K562 (cell line): ENCODE results near the gene SMIM22.

ENCODE experiments used
- EZH2 ChIP-seq: IDR thresholded peaks from 2 replicates; pipeline ENCODE4 v1.6.1; 2012; ENCODE audit warnings: low read depth, mild to moderate bottlenecking, inconsistent platforms, low read length, borderline replicate concordance
- MYC ChIP-seq, 2 experiments: fragments of 250-450 bp in 1 of 2; sonication (Bioruptor Pico) in 1 of 2; IDR thresholded peaks; 2 replicates each; pipeline versions ENCODE4 v1.5.1 to v1.6.1; 2012 to 2021; ENCODE audit warnings: low read depth in 2 of 2, borderline replicate concordance in 1 of 2, improper control_type of control experiment in 1 of 2, low read length in 1 of 2, mild to moderate bottlenecking in 1 of 2, moderate library complexity in 1 of 2
- MYNN ChIP-seq, 2 experiments: sonication (generic); formaldehyde crosslinking in 1 of 2; IDR thresholded peaks; 2 replicates each; pipeline versions ENCODE4 v1.5.0 to v1.6.1; 2016 to 2020; ENCODE audit warnings: antibody characterized with exemption in 1 of 2, missing genetic modification reagents in 1 of 2
- NR2C2 ChIP-seq, 2 experiments: fragments of 200-800 bp in 1 of 2; sonication (Bioruptor generic) in 1 of 2; sonication (generic) in 1 of 2; formaldehyde crosslinking in 1 of 2; IDR thresholded peaks; 2 replicates each; pipeline versions ENCODE4 v1.6.1 to v1.8.0; 2016 to 2022; ENCODE audit warnings: mild to moderate bottlenecking in 1 of 2, missing compliant biosample characterization in 1 of 2, missing genetic modification characterization in 1 of 2, missing genetic modification reagents in 1 of 2
- NR4A1 ChIP-seq, 2 experiments: fragments of 250-450 bp in 1 of 2; fragments of 450-650 bp in 1 of 2; sonication (Bioruptor Pico) in 1 of 2; IDR thresholded peaks; 2 replicates each; pipeline versions ENCODE4 v1.4.0 to v1.6.1; 2016 to 2020; ENCODE audit warnings: mild to moderate bottlenecking in 2 of 2, missing compliant biosample characterization in 1 of 2, missing genetic modification characterization in 1 of 2, moderate library complexity in 1 of 2
- SP1 ChIP-seq: sonication (generic); formaldehyde crosslinking; IDR thresholded peaks from 2 replicates; pipeline ENCODE4 v1.8.1; 2022; ENCODE audit warnings: mild to moderate bottlenecking, missing genetic modification reagents
- ZFX ChIP-seq: sonication (generic); formaldehyde crosslinking; IDR thresholded peaks from 2 replicates; pipeline ENCODE4 v1.8.0; 2022; ENCODE audit warnings: mild to moderate bottlenecking, missing genetic modification reagents, moderate library complexity
- TF ChIP-seq, protein P1 (sequence below), 3 experiments: IDR thresholded peaks in 2 of 3; conservative IDR thresholded peaks in 1 of 3; 2 replicates each; pipeline ENCODE4 v1.5.1; 2011 to 2012; ENCODE audit warnings: low read length in 3 of 3, mild to moderate bottlenecking in 3 of 3, control low read depth in 2 of 3, improper control_type of control experiment in 1 of 3, inconsistent platforms in 1 of 3, low read depth in 1 of 3, mixed read lengths in 1 of 3, moderate library complexity in 1 of 3; ENCODE audit not compliant: insufficient read depth in 2 of 3
- TF ChIP-seq, protein P2 (sequence below), 3 experiments: fragments of 200-800 bp in 1 of 3; sonication (Bioruptor generic) in 1 of 3; sonication (generic) in 1 of 3; formaldehyde crosslinking in 1 of 3; IDR thresholded peaks; 2 replicates each; pipeline versions ENCODE4 v1.6.1 to v1.8.0; 2016 to 2022; ENCODE audit warnings: mild to moderate bottlenecking in 2 of 3, missing compliant biosample characterization in 2 of 3, missing genetic modification characterization in 2 of 3, missing genetic modification reagents in 1 of 3

- TF ChIP-seq, protein P1, sequence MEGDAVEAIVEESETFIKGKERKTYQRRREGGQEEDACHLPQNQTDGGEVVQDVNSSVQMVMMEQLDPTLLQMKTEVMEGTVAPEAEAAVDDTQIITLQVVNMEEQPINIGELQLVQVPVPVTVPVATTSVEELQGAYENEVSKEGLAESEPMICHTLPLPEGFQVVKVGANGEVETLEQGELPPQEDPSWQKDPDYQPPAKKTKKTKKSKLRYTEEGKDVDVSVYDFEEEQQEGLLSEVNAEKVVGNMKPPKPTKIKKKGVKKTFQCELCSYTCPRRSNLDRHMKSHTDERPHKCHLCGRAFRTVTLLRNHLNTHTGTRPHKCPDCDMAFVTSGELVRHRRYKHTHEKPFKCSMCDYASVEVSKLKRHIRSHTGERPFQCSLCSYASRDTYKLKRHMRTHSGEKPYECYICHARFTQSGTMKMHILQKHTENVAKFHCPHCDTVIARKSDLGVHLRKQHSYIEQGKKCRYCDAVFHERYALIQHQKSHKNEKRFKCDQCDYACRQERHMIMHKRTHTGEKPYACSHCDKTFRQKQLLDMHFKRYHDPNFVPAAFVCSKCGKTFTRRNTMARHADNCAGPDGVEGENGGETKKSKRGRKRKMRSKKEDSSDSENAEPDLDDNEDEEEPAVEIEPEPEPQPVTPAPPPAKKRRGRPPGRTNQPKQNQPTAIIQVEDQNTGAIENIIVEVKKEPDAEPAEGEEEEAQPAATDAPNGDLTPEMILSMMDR (IDR thresholded peaks at IDR 0.05 in 2 of 3, conservative IDR thresholded peaks at IDR 0.05 in 1 of 3; ENCODE audit: insufficient read depth in 2 of 3, low read depth in 1 of 3, low read length in 3 of 3): no peak
- TF ChIP-seq NR4A1 (CRISPR knock-in tag; IDR thresholded peaks at IDR 0.05) (no peak), NR4A1 (tag; IDR thresholded peaks at IDR 0.05) (no peak), EZH2 (no peak), MYNN (IDR thresholded peaks at IDR 0.05) (no peak), MYNN (CRISPR knock-in tag; IDR thresholded peaks at IDR 0.05) (no peak), ZFX (CRISPR knock-in tag) (no peak), SP1 (CRISPR knock-in tag) (no peak), NR2C2 (CRISPR knock-in tag; IDR thresholded peaks at IDR 0.05) (no peak), NR2C2 (tag; IDR thresholded peaks at IDR 0.05) (no peak), MYC (IDR thresholded peaks at IDR 0.05; ENCODE audit: low read depth, low read length) (no peak), MYC (CRISPR knock-in tag; IDR thresholded peaks at IDR 0.05; ENCODE audit: borderline replicate concordance, low read depth) (no peak)
- TF ChIP-seq, protein P2, sequence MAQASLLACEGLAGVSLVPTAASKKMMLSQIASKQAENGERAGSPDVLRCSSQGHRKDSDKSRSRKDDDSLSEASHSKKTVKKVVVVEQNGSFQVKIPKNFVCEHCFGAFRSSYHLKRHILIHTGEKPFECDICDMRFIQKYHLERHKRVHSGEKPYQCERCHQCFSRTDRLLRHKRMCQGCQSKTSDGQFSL (CRISPR knock-in tag; IDR thresholded peaks at IDR 0.05): no peak
- TF ChIP-seq, protein P2 (tag; IDR thresholded peaks at IDR 0.05): no peak
Observed at GRCh38 chr16:4749700-4750257, 45.4 kb upstream of the SMIM22 start.
